Esophagus squamous epithelium (tissue), 4 donors: Measurements from ENCODE around the gene ZNF397.

ENCODE experiments used
- POLR2A ChIP-seq, 4 donors: fragments of 450-650 bp; IDR thresholded peaks; one replicate each; pipeline ENCODE4 v1.6.1; 2017; ENCODE audit warnings: antibody characterized with exemption in 4 of 4, mild to moderate bottlenecking in 4 of 4, moderate library complexity in 3 of 4
- TF ChIP-seq, protein P1 (sequence below), 6 experiments: fragments of 450-650 bp in 4 of 6; fragments of 200-600 bp in 2 of 6; sonication (generic) in 2 of 6; IDR thresholded peaks; one replicate each; pipeline ENCODE4 v1.5.1; 2016 to 2019; ENCODE audit warnings: antibody characterized with exemption in 6 of 6, mild to moderate bottlenecking in 4 of 6, moderate library complexity in 4 of 6

GRCh38 chr18:35239314-35239713, 1.5 kb upstream of the ZNF397 start:
- TF ChIP-seq POLR2A (IDR thresholded peaks at IDR 0.05): no peak
- TF ChIP-seq, protein P1, sequence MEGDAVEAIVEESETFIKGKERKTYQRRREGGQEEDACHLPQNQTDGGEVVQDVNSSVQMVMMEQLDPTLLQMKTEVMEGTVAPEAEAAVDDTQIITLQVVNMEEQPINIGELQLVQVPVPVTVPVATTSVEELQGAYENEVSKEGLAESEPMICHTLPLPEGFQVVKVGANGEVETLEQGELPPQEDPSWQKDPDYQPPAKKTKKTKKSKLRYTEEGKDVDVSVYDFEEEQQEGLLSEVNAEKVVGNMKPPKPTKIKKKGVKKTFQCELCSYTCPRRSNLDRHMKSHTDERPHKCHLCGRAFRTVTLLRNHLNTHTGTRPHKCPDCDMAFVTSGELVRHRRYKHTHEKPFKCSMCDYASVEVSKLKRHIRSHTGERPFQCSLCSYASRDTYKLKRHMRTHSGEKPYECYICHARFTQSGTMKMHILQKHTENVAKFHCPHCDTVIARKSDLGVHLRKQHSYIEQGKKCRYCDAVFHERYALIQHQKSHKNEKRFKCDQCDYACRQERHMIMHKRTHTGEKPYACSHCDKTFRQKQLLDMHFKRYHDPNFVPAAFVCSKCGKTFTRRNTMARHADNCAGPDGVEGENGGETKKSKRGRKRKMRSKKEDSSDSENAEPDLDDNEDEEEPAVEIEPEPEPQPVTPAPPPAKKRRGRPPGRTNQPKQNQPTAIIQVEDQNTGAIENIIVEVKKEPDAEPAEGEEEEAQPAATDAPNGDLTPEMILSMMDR (IDR thresholded peaks at IDR 0.05): no peak
